Esophagus squamous epithelium (tissue), 5 donors: ENCODE results near the gene CACNG4. TPM values are rescaled to one million over a fixed set of nuclear protein-coding genes. Genes with fewer than 3 reads are reported as not detected.

Source experiments
- DNase-seq: peaks from one replicate; lab custom pipeline; 2025; lab: John Stamatoyannopoulos, UW
- H3K27ac ChIP-seq, 4 donors: fragments of 200-600 bp; sonication (generic); one replicate each; pipeline ENCODE4 v1.5.1; 2016 to 2019; ENCODE audit warnings: mild to moderate bottlenecking in 1 of 4
- H3K27me3 ChIP-seq, 4 donors: fragments of 200-600 bp; sonication (generic); 1 replicate in 3 of 4; 2 replicates in 1 of 4; pipeline versions ENCODE4 v1.5.1 to v1.6.0; 2017 to 2021; ENCODE audit warnings: antibody characterized with exemption in 1 of 4
- H3K36me3 ChIP-seq, 3 donors: fragments of 200-600 bp; sonication (generic); one replicate each; pipeline ENCODE4 v1.5.1; 2016 to 2019
- H3K4me1 ChIP-seq, 3 donors: fragments of 200-600 bp; sonication (generic); one replicate each; pipeline ENCODE4 v1.5.1; 2017 to 2019
- H3K4me3 ChIP-seq, 4 donors: fragments of 200-600 bp; sonication (generic); 1 replicate in 3 of 4; 2 replicates in 1 of 4; pipeline ENCODE4 v1.5.1; 2016 to 2019; ENCODE audit warnings: mild to moderate bottlenecking in 2 of 4, moderate library complexity in 1 of 4
- H3K9me3 ChIP-seq, 3 donors: fragments of 200-600 bp; sonication (generic); one replicate each; pipeline ENCODE4 v1.5.1; 2016 to 2019
- CTCF ChIP-seq, 6 experiments: fragments of 450-650 bp in 4 of 6; fragments of 200-600 bp in 2 of 6; sonication (generic) in 2 of 6; IDR thresholded peaks; one replicate each; pipeline ENCODE4 v1.5.1; 2016 to 2019; ENCODE audit warnings: antibody characterized with exemption in 6 of 6, mild to moderate bottlenecking in 4 of 6, moderate library complexity in 4 of 6
- POLR2A ChIP-seq, 4 donors: fragments of 450-650 bp; IDR thresholded peaks; one replicate each; pipeline ENCODE4 v1.6.1; 2017; ENCODE audit warnings: antibody characterized with exemption in 4 of 4, mild to moderate bottlenecking in 4 of 4, moderate library complexity in 3 of 4
- WGBS, 2 donors: methylation state at CpG; one replicate each; pipeline ENCODE4 v1.1.5; 2018; 5-methylcytosine and 5-hydroxymethylcytosine counted together
- intact Hi-C: fragments of 100-400 bp; cut with DNase I; formaldehyde crosslinking; loops from one replicate; pipeline ENCODE4 v1.15.0; 2022
- total RNA-seq, 4 donors: library from RNA; depleted of rRNA; stranded (reverse); fragments of >200 nt; gene quantifications; one replicate each; pipeline ENCODE4 v1.1.0, GENCODE V29; 2016
- donor health status: DM: yes; HTN: yes; CAD: no.

CACNG4 gene
- total RNA-seq, 4 donors from 2014 or later: 0.08 to 0.38 (median 0.31) TPM; not detected in 1

- Histone ChIP-seq H3K9me3 (no peaks in the 10 kb centered on the region), H3K4me1 (no peaks in the 10 kb centered on the region), H3K27me3 (peaks cover 0 to 25% (median 0%) of the 10 kb centered on the region in 4 donors), H3K36me3 (no peaks in the 10 kb centered on the region), H3K27ac (no peak overlapping the region), H3K4me3 (no peak overlapping the region)
- intact Hi-C loops: no loop called here
- no peak for TF ChIP-seq POLR2A (IDR thresholded peaks at IDR 0.05)
- TF ChIP-seq CTCF (IDR thresholded peaks at IDR 0.05): no peak
- DNase-seq: no peak
- WGBS, 2 donors: 80% methylated on average over 3 of the region's 17 CpGs; no CpG with 5 or more reads in 1 of the 2 donors
Observed at GRCh38 chr17:67024736-67025135, 60.2 kb downstream of the CACNG4 start.

- Histone ChIP-seq H3K36me3 (no peaks in the 10 kb centered on the region), H3K4me3 (no peak overlapping the region), H3K4me1 (no peaks in the 10 kb centered on the region), H3K9me3 (no peaks in the 10 kb centered on the region), H3K27me3 (peaks cover 0 to 25% (median 0%) of the 10 kb centered on the region in 4 donors), H3K27ac (no peak overlapping the region)
- no peak for TF ChIP-seq POLR2A (IDR thresholded peaks at IDR 0.05)
- TF ChIP-seq CTCF (IDR thresholded peaks at IDR 0.05): no peak
- intact Hi-C loops: no loop called here
- no peak for DNase-seq
- WGBS, 2 donors: 42 to 63% methylated on average over 4 to 13 of the region's 20 CpGs
Observed at GRCh38 chr17:67025216-67025792, 60.8 kb downstream of the CACNG4 start.

- intact Hi-C loops: no loop called here
- peaks cover 0 to 25% (median 0%) of the 10 kb centered on the region in 4 donors for H3K27me3 ChIP-seq
- DNase-seq: no peak
- H3K36me3 ChIP-seq: no peaks in the 10 kb centered on the region
- no peaks in the 10 kb centered on the region for H3K9me3 ChIP-seq
- no peak for TF ChIP-seq POLR2A (IDR thresholded peaks at IDR 0.05)
- no peak for TF ChIP-seq CTCF (IDR thresholded peaks at IDR 0.05)
- no peak overlapping the region for H3K4me3 ChIP-seq
- no peak overlapping the region for H3K27ac ChIP-seq
- no peaks in the 10 kb centered on the region for H3K4me1 ChIP-seq
- WGBS, 2 donors: 75 to 78% methylated on average over 1 to 2 of the region's 2 CpGs
Observed at GRCh38 chr17:67026341-67026740, 61.8 kb downstream of the CACNG4 start.

GRCh38 chr17:67027031-67027628, 62.6 kb downstream of the CACNG4 start:
- no peaks in the 10 kb centered on the region for H3K9me3 ChIP-seq
- H3K36me3 ChIP-seq: no peaks in the 10 kb centered on the region
- TF ChIP-seq POLR2A (IDR thresholded peaks at IDR 0.05) (no peak), CTCF (IDR thresholded peaks at IDR 0.05) (no peak)
- peaks cover 0 to 25% (median 0%) of the 10 kb centered on the region in 4 donors for H3K27me3 ChIP-seq
- intact Hi-C loops: no loop called here
- H3K27ac ChIP-seq: no peak overlapping the region
- no peak for DNase-seq
- no peak overlapping the region for H3K4me3 ChIP-seq
- 68 to 88% methylated on average over 4 to 6 of the region's 12 CpGs for WGBS, 2 donors
- H3K4me1 ChIP-seq: no peaks in the 10 kb centered on the region

- Histone ChIP-seq H3K4me3 (no peak overlapping the region), H3K36me3 (no peaks in the 10 kb centered on the region), H3K4me1 (no peaks in the 10 kb centered on the region), H3K9me3 (no peaks in the 10 kb centered on the region), H3K27ac (no peak overlapping the region), H3K27me3 (peaks cover 0 to 10% (median 0%) of the 10 kb centered on the region in 4 donors)
- 80 to 82% methylated on average over 8 to 9 of the region's 21 CpGs for WGBS, 2 donors
- TF ChIP-seq POLR2A (IDR thresholded peaks at IDR 0.05) (no peak), CTCF (IDR thresholded peaks at IDR 0.05) (no peak)
- DNase-seq: no peak
- intact Hi-C loops: no loop called here
Observed at GRCh38 chr17:67030641-67031040, 66.1 kb downstream of the CACNG4 start.
